SJCRH30 (cell line): ENCODE measurements around the gene ELAVL3. TPM values are rescaled to one million over a fixed set of nuclear protein-coding genes. Genes with fewer than 3 reads are reported as not detected.
"Not testable (repeated sequence)": the region's sequence is repeated elsewhere in the genome, so short reads cannot be mapped to it uniquely, and the experiment has no call there.

Experiments used
- DNase-seq, 2 experiments: peaks; one replicate each; pipeline ENCODE4 v3.0.0-alpha.2; 2015 to 2020
- H3K27ac ChIP-seq: fragments of 250-450 bp; sonication (Bioruptor Pico); 2 replicates; pipeline ENCODE4 v1.5.1; 2020; ENCODE audit warnings: mild to moderate bottlenecking, moderate library complexity
- H3K27me3 ChIP-seq: fragments of 250-450 bp; sonication (Bioruptor Pico); 2 replicates; pipeline ENCODE4 v1.5.1; 2020; ENCODE audit warnings: mild to moderate bottlenecking, moderate library complexity
- H3K36me3 ChIP-seq: fragments of 250-450 bp; sonication (Bioruptor Pico); 2 replicates; pipeline ENCODE4 v1.5.1; 2020; ENCODE audit warnings: mild to moderate bottlenecking, moderate library complexity
- H3K4me1 ChIP-seq: fragments of 250-450 bp; sonication (Bioruptor Pico); 2 replicates; pipeline ENCODE4 v1.5.1; 2020; ENCODE audit warnings: mild to moderate bottlenecking, moderate library complexity
- H3K4me3 ChIP-seq: fragments of 250-450 bp; sonication (Bioruptor Pico); 2 replicates; pipeline ENCODE4 v1.5.1; 2020; ENCODE audit warnings: mild to moderate bottlenecking, moderate library complexity
- H3K9me3 ChIP-seq: fragments of 250-450 bp; sonication (Bioruptor Pico); replicated peaks from 2 replicates; pipeline ENCODE4 v1.5.1; 2020; ENCODE audit warnings: mild to moderate bottlenecking, moderate library complexity
- total RNA-seq: library from RNA; depleted of rRNA; stranded (reverse); fragments of >200 nt; shearing (Covaris generic); gene quantifications from 2 replicates; pipeline ENCODE4 v1.2.3, GENCODE V29; 2014

ELAVL3 gene
- total RNA-seq, 1 experiment from 2014 or later: not detected

GRCh38 chr19:11479090-11479897, 1.6 kb downstream of the ELAVL3 start:
- Histone ChIP-seq H3K27ac (no peak overlapping the region), H3K9me3 (no peaks in the 10 kb centered on the region), H3K36me3 (no peaks in the 10 kb centered on the region), H3K27me3 (no peaks in the 10 kb centered on the region), H3K4me3 (no peak overlapping the region), H3K4me1 (no peaks in the 10 kb centered on the region)
- DNase-seq: no peak

GRCh38 chr19:11478167-11479089, 2.4 kb downstream of the ELAVL3 start:
- no peaks in the 10 kb centered on the region for H3K36me3 ChIP-seq
- H3K9me3 ChIP-seq: no peaks in the 10 kb centered on the region
- no peak for DNase-seq
- H3K27me3 ChIP-seq: no peaks in the 10 kb centered on the region
- H3K4me1 ChIP-seq: no peaks in the 10 kb centered on the region
- no peak overlapping the region for H3K27ac ChIP-seq
- no peak overlapping the region for H3K4me3 ChIP-seq

GRCh38 chr19:11475861-11476260, 5.0 kb downstream of the ELAVL3 start:
- no peak overlapping the region for H3K4me3 ChIP-seq
- no peak overlapping the region for H3K27ac ChIP-seq
- no peaks in the 10 kb centered on the region for H3K9me3 ChIP-seq
- no peaks in the 10 kb centered on the region for H3K27me3 ChIP-seq
- no peaks in the 10 kb centered on the region for H3K36me3 ChIP-seq
- no peak for DNase-seq
- H3K4me1 ChIP-seq: no peaks in the 10 kb centered on the region

- not testable (repeated sequence) for H3K9me3 ChIP-seq, H3K27me3 ChIP-seq, H3K4me1 ChIP-seq, H3K4me3 ChIP-seq, DNase-seq, H3K27ac ChIP-seq, H3K36me3 ChIP-seq
Observed at GRCh38 chr19:11475343-11475742, 5.5 kb downstream of the ELAVL3 start.

- Histone ChIP-seq H3K36me3 (no peaks in the 10 kb centered on the region), H3K27ac (no peak overlapping the region), H3K4me1 (no peaks in the 10 kb centered on the region), H3K27me3 (no peaks in the 10 kb centered on the region), H3K4me3 (no peak overlapping the region), H3K9me3 (no peaks in the 10 kb centered on the region)
- no peak for DNase-seq
Observed at GRCh38 chr19:11473725-11474124, 7.1 kb downstream of the ELAVL3 start.

GRCh38 chr19:11468266-11468845, 12.5 kb downstream of the ELAVL3 start:
- H3K36me3 ChIP-seq, DNase-seq: not testable (repeated sequence)

GRCh38 chr19:11465600-11465999, 15.2 kb downstream of the ELAVL3 start:
- no peaks in the 10 kb centered on the region for H3K4me1 ChIP-seq
- no peak overlapping the region for H3K4me3 ChIP-seq
- H3K27ac ChIP-seq: no peak overlapping the region
- H3K9me3 ChIP-seq: no peaks in the 10 kb centered on the region
- H3K27me3 ChIP-seq: no peaks in the 10 kb centered on the region
- DNase-seq: no peak
- H3K36me3 ChIP-seq: no peaks in the 10 kb centered on the region

More at GRCh38 chr19:11468266-11468845, 12.5 kb downstream of the ELAVL3 start:
- not testable (repeated sequence) for H3K4me3 ChIP-seq, H3K27me3 ChIP-seq, H3K9me3 ChIP-seq, H3K4me1 ChIP-seq, H3K27ac ChIP-seq

- Histone ChIP-seq H3K4me3 (no peak overlapping the region), H3K36me3 (no peaks in the 10 kb centered on the region), H3K4me1 (no peaks in the 10 kb centered on the region), H3K27ac (no peak overlapping the region), H3K27me3 (no peaks in the 10 kb centered on the region), H3K9me3 (no peaks in the 10 kb centered on the region)
- no peak for DNase-seq
Observed at GRCh38 chr19:11464333-11465265, 16.2 kb downstream of the ELAVL3 start.

GRCh38 chr19:11463391-11463790, 17.5 kb downstream of the ELAVL3 start:
- Histone ChIP-seq H3K4me1 (no peaks in the 10 kb centered on the region), H3K9me3 (no peaks in the 10 kb centered on the region), H3K27ac (no peak overlapping the region), H3K27me3 (no peaks in the 10 kb centered on the region), H3K36me3 (no peaks in the 10 kb centered on the region), H3K4me3 (no peak overlapping the region)
- DNase-seq: no peak

- Histone ChIP-seq H3K27ac (no peak overlapping the region), H3K27me3 (no peaks in the 10 kb centered on the region), H3K36me3 (no peaks in the 10 kb centered on the region), H3K4me3 (no peak overlapping the region), H3K4me1 (no peaks in the 10 kb centered on the region), H3K9me3 (no peaks in the 10 kb centered on the region)
- no peak for DNase-seq
Observed at GRCh38 chr19:11461453-11461852, 19.4 kb downstream of the ELAVL3 start.

- Histone ChIP-seq H3K4me1 (no peaks in the 10 kb centered on the region), H3K4me3 (no peak overlapping the region), H3K9me3 (no peaks in the 10 kb centered on the region), H3K27ac (no peak overlapping the region), H3K27me3 (no peaks in the 10 kb centered on the region), H3K36me3 (no peaks in the 10 kb centered on the region)
- DNase-seq: no peak
Observed at GRCh38 chr19:11460207-11460606, 20.6 kb downstream of the ELAVL3 start.

GRCh38 chr19:11458912-11459311, 21.9 kb downstream of the ELAVL3 start:
- H3K27me3 ChIP-seq, H3K27ac ChIP-seq, DNase-seq, H3K4me3 ChIP-seq, H3K9me3 ChIP-seq, H3K36me3 ChIP-seq, H3K4me1 ChIP-seq: not testable (repeated sequence)

- no peak for DNase-seq
- Histone ChIP-seq H3K27me3 (no peaks in the 10 kb centered on the region), H3K4me3 (no peak overlapping the region), H3K27ac (no peak overlapping the region), H3K36me3 (no peaks in the 10 kb centered on the region), H3K9me3 (no peaks in the 10 kb centered on the region), H3K4me1 (no peaks in the 10 kb centered on the region)
Observed at GRCh38 chr19:11458236-11458900, 22.5 kb downstream of the ELAVL3 start.

GRCh38 chr19:11457831-11458230, 23.0 kb downstream of the ELAVL3 start:
- Histone ChIP-seq H3K4me1 (no peaks in the 10 kb centered on the region), H3K27ac (no peak overlapping the region), H3K4me3 (no peak overlapping the region), H3K27me3 (no peaks in the 10 kb centered on the region), H3K36me3 (no peaks in the 10 kb centered on the region), H3K9me3 (no peaks in the 10 kb centered on the region)
- no peak for DNase-seq
